Stimulated activated CD4-positive, alpha-beta T cell treated with anti-CD3 and anti-CD28 coated beads, Interleukin-15, amount 100 ng/mL, for 24 hours (primary cell): Measurements from ENCODE around the gene OR6N1.

ENCODE experiments used
- DNase-seq: peaks from one replicate; pipeline ENCODE4 v3.0.0-alpha.2; 2020

The OR6N1 gene

DNA sequence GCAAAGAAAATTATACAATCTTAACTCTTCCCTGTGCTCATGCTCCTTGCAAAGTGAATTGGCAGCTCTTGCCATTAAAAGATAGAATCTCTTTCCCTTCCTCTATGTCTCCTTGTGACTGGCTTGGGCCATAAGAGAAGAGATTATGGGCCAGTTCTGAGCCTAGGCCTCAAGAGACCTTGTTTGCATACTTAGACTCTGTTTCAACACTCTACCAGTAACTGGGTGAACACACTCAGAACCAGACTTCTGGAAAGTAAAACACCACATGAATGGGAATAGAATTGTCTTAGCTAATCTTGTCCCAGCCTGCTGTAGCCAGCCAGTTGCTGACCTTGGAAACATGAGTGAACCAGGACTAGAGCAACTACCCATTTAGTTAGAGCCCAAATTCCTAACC, 36.1 kb downstream of the OR6N1 start:
- no peak for DNase-seq

DNA sequence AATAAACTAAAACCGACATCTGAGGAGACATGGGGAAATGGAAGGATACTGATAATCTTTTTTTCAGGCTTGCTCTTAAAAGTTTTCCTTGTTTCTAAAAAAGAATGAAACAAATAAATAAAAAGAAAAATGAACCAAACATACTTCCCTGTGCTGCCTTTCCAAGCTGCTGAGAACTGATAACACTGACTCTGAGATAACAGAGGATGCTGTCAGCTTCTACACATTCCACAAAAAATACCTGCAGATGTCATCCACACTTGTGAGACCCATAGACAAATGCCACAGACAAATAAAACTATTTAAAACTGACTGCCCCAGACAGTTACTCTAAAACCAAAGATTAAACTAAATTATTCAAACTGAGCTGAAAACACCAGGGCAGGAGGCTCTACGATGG, 39.5 kb downstream of the OR6N1 start:
- no peak for DNase-seq

DNA sequence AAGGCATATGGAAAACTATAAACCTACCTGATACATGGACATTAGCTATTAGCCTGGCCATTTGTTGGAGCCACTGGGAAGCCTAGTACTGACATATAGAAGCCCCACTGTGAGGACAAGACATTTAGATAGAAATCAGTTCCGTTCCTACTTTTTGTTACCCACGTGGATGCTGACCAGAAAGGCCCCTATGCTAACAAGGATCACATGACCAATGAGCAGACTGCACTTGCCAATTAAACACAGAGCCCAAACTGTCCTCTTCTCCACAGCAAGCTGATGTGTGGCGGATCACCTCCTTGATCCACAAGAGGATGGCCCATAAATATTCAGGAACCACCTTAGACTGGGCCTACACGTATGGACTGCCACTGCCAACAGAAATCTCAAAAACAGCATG, 40.3 kb downstream of the OR6N1 start:
- DNase-seq, result no peak

DNA sequence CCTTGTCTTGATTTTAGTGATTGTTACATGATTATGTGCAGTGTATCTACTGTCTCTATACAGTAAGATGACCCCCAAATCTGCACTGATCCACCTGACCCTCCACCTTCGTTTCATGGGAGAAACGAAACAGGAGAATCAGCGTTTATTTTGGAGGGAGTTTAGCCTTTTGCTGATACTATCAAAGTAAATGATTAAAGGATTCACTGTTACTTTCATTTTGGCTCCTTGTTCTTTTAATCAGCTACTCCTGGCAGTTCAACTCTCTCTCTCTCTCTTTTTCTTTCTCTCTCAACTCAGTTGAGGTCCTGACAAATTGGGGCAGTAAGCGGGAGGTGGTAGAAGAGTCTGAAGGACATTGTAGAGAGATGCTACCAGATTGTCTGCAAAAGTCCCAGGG, 41.5 kb downstream of the OR6N1 start:
- DNase-seq, result no peak

DNA sequence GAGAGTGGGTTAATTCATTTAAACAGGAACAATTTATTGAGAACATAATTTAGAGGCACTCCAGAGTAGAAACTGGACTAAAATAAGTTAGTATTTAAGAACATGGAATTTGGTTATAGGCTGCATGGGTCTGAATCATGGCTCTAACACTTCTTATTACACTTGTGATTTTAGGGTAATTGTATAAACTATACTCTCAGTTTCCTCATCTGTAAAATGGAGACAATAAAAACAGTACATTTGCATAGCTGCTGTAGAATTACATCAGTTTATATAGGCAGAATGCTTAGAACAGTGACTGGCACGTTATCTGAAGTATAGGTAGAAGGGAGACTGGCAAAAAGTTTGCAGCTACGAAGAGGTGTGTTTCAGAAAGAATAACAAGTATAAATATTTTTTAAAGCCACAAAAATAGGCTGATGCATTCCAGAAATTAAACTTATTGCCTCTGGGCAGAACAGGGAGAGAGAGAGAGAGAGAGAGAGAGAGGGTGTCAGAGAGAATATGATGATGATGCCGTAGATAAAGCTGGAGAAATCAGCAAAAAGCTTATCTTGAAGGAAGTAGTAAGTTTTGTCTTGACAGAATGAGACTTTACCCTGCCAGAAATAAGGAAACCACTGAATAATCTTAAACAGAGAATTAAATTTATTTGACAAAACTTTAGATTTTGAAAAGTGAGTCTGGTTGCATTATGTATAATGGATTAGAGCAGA, 43.3 kb downstream of the OR6N1 start:
- DNase-seq, result no peak

DNA sequence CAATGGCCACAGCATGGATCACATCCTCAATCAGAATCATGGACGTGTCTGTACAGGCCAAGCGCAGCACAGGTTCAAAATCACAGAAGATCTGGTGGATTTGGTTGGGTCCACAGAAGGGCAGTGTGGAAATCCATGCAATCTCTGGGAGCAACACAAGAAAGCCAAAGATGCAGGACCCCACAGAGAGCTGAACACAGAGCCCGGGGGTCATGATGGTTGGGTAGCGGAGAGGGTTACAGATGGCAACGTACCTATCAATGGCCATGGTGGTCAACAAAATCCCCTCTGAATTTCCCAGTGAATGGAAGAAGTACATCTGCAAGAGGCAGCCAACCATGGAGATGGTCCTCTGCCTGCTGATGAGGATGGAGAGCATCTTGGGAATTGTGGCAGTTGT, 47.6 kb downstream of the OR6N1 start:
- DNase-seq, result no peak

DNA sequence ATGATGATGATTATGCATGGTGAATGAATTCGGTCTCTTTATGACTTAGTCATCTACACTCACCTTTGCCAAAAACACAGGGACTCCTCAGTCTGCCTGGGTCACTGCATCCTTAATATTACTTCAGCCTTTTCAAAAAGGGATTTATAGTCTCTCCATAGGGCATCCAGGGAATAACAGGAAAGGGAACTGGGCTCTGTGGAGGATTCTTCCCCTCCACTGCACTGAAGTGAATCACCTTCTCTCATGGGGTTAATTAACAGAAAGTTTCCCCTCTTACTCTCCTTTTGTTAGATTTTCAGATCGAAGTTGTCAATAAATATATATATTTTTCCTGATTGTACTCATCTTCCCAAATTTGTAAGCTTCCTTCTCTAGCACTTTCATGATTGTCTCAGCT, 51.4 kb downstream of the OR6N1 start, which contains the start of gene OR6K3:
TSS of gene OR6K3 (minus strand) at position 101 of the 400 bp plus-strand sequence. CDS start 2,605 bp downstream, outside the sequence.
- no peak for DNase-seq

DNA sequence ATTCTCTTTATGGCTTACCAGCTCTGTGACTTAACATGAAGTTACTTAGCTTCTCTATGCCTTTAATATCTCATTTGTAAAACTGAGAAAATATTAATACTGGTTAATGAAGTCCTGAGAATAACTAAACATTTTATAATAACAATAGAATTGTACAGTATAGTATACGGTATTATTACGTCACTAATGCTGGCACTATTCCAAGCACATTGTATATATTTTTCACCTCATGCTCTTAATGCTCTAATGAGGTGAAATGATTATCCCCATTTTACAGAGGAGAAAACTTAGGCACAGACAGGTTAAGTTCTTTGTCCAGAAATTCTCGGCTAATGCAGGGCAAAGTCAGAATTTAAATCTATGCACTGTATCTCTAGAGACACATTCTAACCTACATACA, 52.3 kb downstream of the OR6N1 start:
- no peak for DNase-seq

DNA sequence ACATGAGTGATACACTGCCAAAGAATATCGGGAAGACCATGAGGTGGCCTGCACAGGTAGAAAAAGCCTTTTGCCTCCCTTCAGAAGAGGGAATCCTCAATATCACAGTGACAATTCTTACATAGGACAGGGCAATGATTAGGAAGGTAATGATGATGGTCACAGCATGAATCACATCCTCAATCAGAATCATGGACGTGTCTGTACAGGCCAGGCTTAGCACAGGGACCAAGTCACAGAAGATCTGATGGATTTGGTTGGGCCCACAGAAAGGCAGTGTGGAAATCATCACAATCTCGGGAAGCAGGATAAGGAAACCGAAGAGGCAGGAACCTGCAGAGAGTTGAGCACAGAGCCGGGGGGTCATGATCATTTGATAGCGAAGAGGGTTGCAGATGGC, 54.7 kb downstream of the OR6N1 start:
- no peak for DNase-seq

DNA sequence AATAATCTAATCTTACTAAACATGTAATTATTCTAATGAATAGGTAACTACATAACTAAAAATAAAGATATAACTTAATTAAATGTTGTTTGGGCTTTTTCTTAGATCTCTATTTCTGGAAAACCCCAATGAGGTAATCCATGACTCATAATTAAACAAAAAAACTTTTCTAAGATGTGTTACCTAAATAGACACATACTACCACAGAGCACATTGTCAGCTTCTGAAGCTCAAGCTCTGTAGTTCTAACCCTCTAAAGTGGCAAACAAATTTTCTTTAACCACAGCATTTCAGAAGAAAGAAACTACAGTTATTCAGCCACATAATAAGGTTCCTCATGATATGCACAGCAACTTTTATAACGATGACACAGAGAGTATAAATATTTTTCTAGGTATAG, 55.7 kb downstream of the OR6N1 start:
- DNase-seq, result no peak

DNA sequence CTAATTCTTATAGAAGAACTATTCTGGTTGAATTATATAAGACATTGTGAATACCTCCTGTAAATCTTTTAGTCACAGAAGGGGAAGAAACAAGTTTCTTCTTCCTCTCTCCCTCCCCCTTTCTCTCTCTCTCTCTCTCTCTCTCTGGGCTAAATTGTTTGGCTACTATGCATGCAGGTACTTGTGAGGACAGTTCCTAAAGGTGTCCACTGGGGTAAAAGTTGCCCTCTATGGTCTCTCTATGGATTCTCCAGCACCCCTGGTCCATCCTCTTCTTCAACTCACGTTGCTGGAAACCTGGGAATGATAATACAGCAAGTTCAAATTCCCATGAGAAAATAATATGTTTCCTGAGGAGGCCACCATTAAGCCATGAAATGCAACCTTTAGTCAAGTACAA, 57.2 kb downstream of the OR6N1 start:
- no peak for DNase-seq
